H1 (cell line): ENCODE data around the gene ABI1. TPM values are rescaled to one million over a fixed set of nuclear protein-coding genes. Genes with fewer than 3 reads are reported as not detected.

Experiments
- CTCF ChIA-PET: fragments of 300-600 bp; sonication (Branson Sonifier 250); formaldehyde crosslinking; loops from one replicate; lab custom pipeline; 2021; ENCODE audit not compliant: partially characterized antibody; lab: Charles Lee
- POLR2A ChIA-PET: fragments of 300-600 bp; sonication (Branson Sonifier 250); formaldehyde crosslinking; loops from one replicate; lab custom pipeline; 2021; ENCODE audit warnings: inconsistent platforms; ENCODE audit not compliant: partially characterized antibody; lab: Charles Lee
- DNase-seq, 2 experiments: peaks; one replicate each; pipeline versions ENCODE4 v3.0.0 to v3.0.0-alpha.2; 2010 to 2022; ENCODE audit warnings: low spot score in 2 of 2, low read depth in 1 of 2, mixed read lengths in 1 of 2
- FAIRE-seq: peaks from 2 replicates; lab custom pipeline; 2011; peaks lifted over from hg19 to GRCh38; lab: Jason Lieb, UNC
- H2AFZ ChIP-seq: 2 replicates; pipeline ENCODE4 v1.8.1; 2012; ENCODE audit warnings: low read length, inconsistent platforms
- H2AK5ac ChIP-seq: 2 replicates; pipeline ENCODE4 v1.6.1; 2013; ENCODE audit warnings: low read depth, low read length
- H2BK120ac ChIP-seq: replicated peaks from 2 replicates; pipeline ENCODE3; 2013; ENCODE audit warnings: low read depth, low read length, inconsistent platforms
- H2BK12ac ChIP-seq: 2 replicates; pipeline ENCODE4 v1.6.1; 2013; ENCODE audit warnings: low read depth, low read length
- H2BK15ac ChIP-seq: 2 replicates; pipeline ENCODE4 v1.6.1; 2013; ENCODE audit warnings: low read length
- H2BK20ac ChIP-seq: 2 replicates; pipeline ENCODE4 v1.6.1; 2013; ENCODE audit warnings: low read length
- H2BK5ac ChIP-seq: 2 replicates; pipeline ENCODE4 v1.6.1; 2013; ENCODE audit warnings: low read depth, low read length
- H3K14ac ChIP-seq: 2 replicates; pipeline ENCODE4 v1.6.1; 2013; ENCODE audit warnings: inconsistent platforms; ENCODE audit not compliant: insufficient read length
- H3K18ac ChIP-seq: 2 replicates; pipeline ENCODE4 v1.6.1; 2013; ENCODE audit warnings: low read length; ENCODE audit errors: extremely low read depth
- H3K23ac ChIP-seq: 2 replicates; pipeline ENCODE4 v1.6.1; 2013; ENCODE audit warnings: inconsistent platforms; ENCODE audit not compliant: insufficient read length
- H3K23me2 ChIP-seq: 2 replicates; pipeline ENCODE4 v1.6.1; 2013; ENCODE audit warnings: low read depth, low read length
- H3K27ac ChIP-seq: 2 replicates; pipeline ENCODE4 v1.6.1; 2011; ENCODE audit warnings: low read depth, low read length, inconsistent platforms
- H3K27me3 ChIP-seq, 4 experiments: replicated peaks in 1 of 4; 1 replicate in 1 of 4; 2 replicates in 3 of 4; pipeline versions ENCODE4 v1.6.1 to v1.8.1; 2011 to 2013; ENCODE audit warnings: low read length in 3 of 4, mild to moderate bottlenecking in 3 of 4, inconsistent platforms in 2 of 4, mixed read lengths in 2 of 4, moderate library complexity in 1 of 4; ENCODE audit not compliant: control insufficient read depth in 3 of 4, insufficient read depth in 3 of 4; ENCODE audit errors: extremely low read depth in 1 of 4
- H3K36me3 ChIP-seq, 4 experiments: 2 replicates each; pipeline versions ENCODE4 v1.6.1 to v1.8.1; 2011 to 2013; ENCODE audit warnings: mild to moderate bottlenecking in 4 of 4, low read length in 3 of 4, moderate library complexity in 2 of 4, control low read depth in 1 of 4, inconsistent platforms in 1 of 4; ENCODE audit not compliant: insufficient read depth in 4 of 4, control insufficient read depth in 2 of 4
- H3K4ac ChIP-seq: replicated peaks from 2 replicates; pipeline ENCODE3; 2013; ENCODE audit warnings: low read length, low read depth, mixed read lengths, inconsistent platforms; ENCODE audit not compliant: insufficient read length
- H3K4me1 ChIP-seq, 4 experiments: replicated peaks in 1 of 4; 1 replicate in 1 of 4; 2 replicates in 3 of 4; pipeline versions ENCODE4 v1.6.1 to v1.8.1; 2011 to 2013; ENCODE audit warnings: low read length in 3 of 4, inconsistent platforms in 2 of 4, mixed read lengths in 1 of 4; ENCODE audit not compliant: insufficient read depth in 4 of 4, control insufficient read depth in 3 of 4
- H3K4me2 ChIP-seq, 2 experiments: 2 replicates each; pipeline versions ENCODE4 v1.6.1 to v1.8.1; 2011 to 2013; ENCODE audit warnings: low read depth in 2 of 2, low read length in 2 of 2, control low read depth in 1 of 2, inconsistent platforms in 1 of 2, mild to moderate bottlenecking in 1 of 2; ENCODE audit not compliant: insufficient read depth in 1 of 2
- H3K4me3 ChIP-seq, 4 experiments: fragments of 200-600, 300-600 bp in 1 of 4; sonication (generic), shearing (Covaris generic), sonication (Bioruptor Twin) in 1 of 4; 2 replicates each; pipeline versions ENCODE4 v1.5.1 to v1.8.1; 2011 to 2016; ENCODE audit warnings: low read length in 4 of 4, low read depth in 3 of 4, control low read depth in 2 of 4, inconsistent platforms in 2 of 4, mild to moderate bottlenecking in 2 of 4, mixed read lengths in 1 of 4, moderate library complexity in 1 of 4; ENCODE audit not compliant: insufficient read depth in 2 of 4; ENCODE audit errors: extremely low read depth in 1 of 4
- H3K56ac ChIP-seq: replicated peaks from 2 replicates; pipeline ENCODE3; 2013; ENCODE audit warnings: low read depth, mild to moderate bottlenecking, mixed read lengths, low read length, inconsistent platforms; ENCODE audit not compliant: insufficient read length
- H3K79me1 ChIP-seq: 2 replicates; pipeline ENCODE4 v1.6.1; 2013; ENCODE audit warnings: low read depth, low read length, control low read depth
- H3K79me2 ChIP-seq, 2 experiments: 2 replicates each; pipeline versions ENCODE4 v1.6.1 to v1.8.1; 2012 to 2013; ENCODE audit warnings: low read length in 2 of 2, mild to moderate bottlenecking in 2 of 2, inconsistent platforms in 1 of 2; ENCODE audit not compliant: insufficient read depth in 2 of 2, control insufficient read depth in 1 of 2
- H3K9ac ChIP-seq, 4 experiments: replicated peaks in 1 of 4; 1 replicate in 1 of 4; 2 replicates in 3 of 4; pipeline versions ENCODE4 v1.6.1 to v1.8.1; 2011 to 2013; ENCODE audit warnings: low read depth in 3 of 4, low read length in 3 of 4, control low read depth in 2 of 4, mild to moderate bottlenecking in 2 of 4, moderate library complexity in 2 of 4, inconsistent platforms in 1 of 4; ENCODE audit errors: extremely low read depth in 1 of 4
- H3K9me3 ChIP-seq, 2 experiments: 2 replicates each; pipeline versions ENCODE4 v1.6.1 to v1.8.1; 2012 to 2013; ENCODE audit warnings: mild to moderate bottlenecking in 2 of 2, moderate library complexity in 2 of 2, control low read depth in 1 of 2, inconsistent platforms in 1 of 2, low read depth in 1 of 2, low read length in 1 of 2, mixed read lengths in 1 of 2; ENCODE audit not compliant: insufficient read depth in 2 of 2
- H4K20me1 ChIP-seq, 2 experiments: replicated peaks in 1 of 2; 2 replicates each; pipeline versions ENCODE3 to v1.8.1; 2011 to 2013; ENCODE audit warnings: inconsistent platforms in 2 of 2, low read length in 2 of 2, mild to moderate bottlenecking in 1 of 2; ENCODE audit not compliant: insufficient read depth in 2 of 2, control insufficient read depth in 1 of 2
- H4K5ac ChIP-seq: 2 replicates; pipeline ENCODE4 v1.6.1; 2013; ENCODE audit warnings: low read length, low read depth, mixed read lengths, inconsistent platforms; ENCODE audit not compliant: insufficient read length
- H4K8ac ChIP-seq: 2 replicates; pipeline ENCODE4 v1.8.0; 2013; ENCODE audit warnings: mild to moderate bottlenecking, moderate library complexity, low read length, inconsistent platforms; ENCODE audit not compliant: insufficient read depth; ENCODE audit errors: extremely low read depth
- H4K91ac ChIP-seq: replicated peaks from 2 replicates; pipeline ENCODE3; 2013; ENCODE audit warnings: low read length, mixed read lengths, inconsistent platforms; ENCODE audit not compliant: insufficient read length
- BACH1 ChIP-seq: IDR thresholded peaks from 2 replicates; pipeline ENCODE4 v1.6.1; 2012; ENCODE audit warnings: low read length, improper control_type of control experiment
- BRCA1 ChIP-seq: IDR thresholded peaks from 2 replicates; pipeline ENCODE4 v1.6.1; 2012; ENCODE audit warnings: low read depth, low read length, improper control_type of control experiment
- CHD1 ChIP-seq: IDR thresholded peaks from 2 replicates; pipeline ENCODE4 v1.6.1; 2012; ENCODE audit warnings: low read depth, low read length, improper control_type of control experiment
- CTBP2 ChIP-seq: IDR thresholded peaks from 2 replicates; pipeline ENCODE4 v1.7.0; 2011; ENCODE audit warnings: borderline replicate concordance, mild to moderate bottlenecking, moderate library complexity, mixed read lengths, low read length; ENCODE audit not compliant: insufficient read depth, insufficient read length
- EGR1 ChIP-seq: IDR thresholded peaks from 2 replicates; pipeline ENCODE4 v1.6.1; 2011; ENCODE audit warnings: low read depth, low read length, borderline replicate concordance
- GTF2F1 ChIP-seq: IDR thresholded peaks from 2 replicates; pipeline ENCODE4 v1.6.1; 2012; ENCODE audit warnings: low read depth, low read length, improper control_type of control experiment, borderline replicate concordance
- KDM5A ChIP-seq: fragments of 200-600 bp; IDR thresholded peaks from 2 replicates; pipeline ENCODE4 v1.7.1; 2012; ENCODE audit warnings: mild to moderate bottlenecking, low read length, inconsistent platforms, mixed read lengths
- RAD21 ChIP-seq, 2 experiments: IDR thresholded peaks in 1 of 2; conservative IDR thresholded peaks in 1 of 2; 2 replicates each; pipeline ENCODE4 v1.6.1; 2011; ENCODE audit warnings: low read depth in 2 of 2, low read length in 2 of 2, improper control_type of control experiment in 1 of 2, inconsistent platforms in 1 of 2, mild to moderate bottlenecking in 1 of 2, moderate library complexity in 1 of 2
- RFX5 ChIP-seq: IDR thresholded peaks from 2 replicates; pipeline ENCODE4 v1.6.1; 2011; ENCODE audit warnings: low read depth, low read length, improper control_type of control experiment, borderline replicate concordance
- SRF ChIP-seq: IDR thresholded peaks from 2 replicates; pipeline ENCODE4 v1.6.1; 2011; ENCODE audit warnings: mild to moderate bottlenecking, low read depth, low read length, moderate library complexity
- TAF7 ChIP-seq: optimal IDR thresholded peaks from 2 replicates; pipeline ENCODE3; 2011; ENCODE audit warnings: low read depth, mild to moderate bottlenecking, inconsistent platforms, low read length, moderate library complexity, borderline replicate concordance
- TBP ChIP-seq: IDR thresholded peaks from 2 replicates; pipeline ENCODE4 v1.6.1; 2011; ENCODE audit warnings: low read depth, low read length, improper control_type of control experiment
- TEAD4 ChIP-seq: IDR thresholded peaks from 2 replicates; pipeline ENCODE4 v1.6.1; 2012; ENCODE audit warnings: low read depth, low read length, inconsistent platforms, mixed read lengths
- WGBS, 2 experiments: shearing (Covaris generic) in 1 of 2; methylation state at CpG; one replicate each; pipeline versions ENCODE4 v1.1.6 to v1.1.7; 2013 to 2015; ENCODE audit warnings: low lambda C conversion rate in 2 of 2, mixed read lengths in 2 of 2, inconsistent platforms in 1 of 2, low coverage in 1 of 2, missing lambda C conversion rate in 1 of 2; ENCODE audit not compliant: insufficient replicate concordance in 2 of 2, insufficient coverage in 1 of 2, insufficient read length in 1 of 2; ENCODE audit errors: extremely low coverage in 1 of 2, missing lambda C conversion rate in 1 of 2; 5-methylcytosine and 5-hydroxymethylcytosine counted together
- polyA plus RNA-seq, 7 experiments: library from polyadenylated mRNA; depleted of rRNA in 3 of 7; stranded (reverse) in 5 of 7; unstranded in 2 of 7; fragments of >200 nt in 5 of 7; fragments of 200-250 nt in 2 of 7; gene quantifications; 1 replicate in 5 of 7; 2 replicates in 1 of 7; 4 replicates in 1 of 7; pipeline versions ENCODE4 v1.2.1 to v1.2.3, GENCODE V29; 2011 to 2013; ENCODE audit warnings: missing spikeins in 2 of 7, mixed read lengths in 2 of 7
- total RNA-seq: library from RNA; stranded (reverse); fragmentation: NEBNext Ultra II Directional; extraction: Animal tissue kit (Norgen Biotek cat#: 25700); gene quantifications from 2 replicates; pipeline ENCODE4 v1.2.1, GENCODE V29; 2021
- TF ChIP-seq, protein P1 (sequence below): IDR thresholded peaks from 2 replicates; pipeline ENCODE4 v1.6.1; 2012; ENCODE audit warnings: inconsistent platforms

Gene ABI1
- total and polyA plus RNA-seq, 2 of the 8 experiments (the other 6 are each of a cell fraction or from before 2014, with no cell fraction given), result 35.4 to 37.0 TPM

DNA sequence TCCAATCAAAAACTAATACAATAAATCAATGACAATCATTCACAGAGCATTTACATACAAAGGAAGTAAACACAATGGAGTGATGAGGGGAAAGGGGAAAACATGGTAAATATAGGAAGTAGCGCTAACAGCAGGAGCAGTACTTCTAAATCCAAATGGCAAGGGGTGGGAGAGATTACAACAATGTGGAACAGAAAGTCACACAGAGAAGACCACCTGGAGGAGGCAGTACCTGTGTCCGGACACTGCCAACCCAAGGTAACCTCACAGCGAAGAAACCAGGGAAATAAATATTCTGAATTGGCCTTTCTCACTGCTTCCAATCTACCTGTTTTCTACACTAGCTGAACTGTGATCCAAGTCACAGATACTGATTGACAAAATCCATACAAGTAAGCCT, 58.2 kb downstream of the ABI1 start:
- H3K56ac ChIP-seq, result no peak overlapping the region
- no peak overlapping the region; the same call in 1 of the 2 replicates for H2AK5ac ChIP-seq
- POLR2A ChIA-PET, result no interaction called here
- CTCF ChIA-PET, result interaction anchor here (0.7 kb wide), 1 partner anchor 77 kb away, joined by 3 read pairs; no protein-coding TSS in a partner anchor
- peaks cover 2 to 3% of the 10 kb centered on the region in 2 experiments for H4K20me1 ChIP-seq
- H2BK20ac ChIP-seq, result no peak overlapping the region
- no peak overlapping the region for H4K91ac ChIP-seq
- no peak overlapping the region for H4K5ac ChIP-seq
- H2BK15ac ChIP-seq, result 0 out of 2 replicates have a peak overlapping the region, but pooled peaks have one; percentile 1
- H3K27me3 ChIP-seq, result no peaks in the 10 kb centered on the region
- H3K79me2 ChIP-seq, result peaks cover 0 to 80% of the 10 kb centered on the region in 2 experiments; a peak in 3 of 4 replicates
- DNase-seq (no peak), FAIRE-seq (peak; percentile 7)
- no peaks in the 10 kb centered on the region; a peak in 1 of 4 replicates for H3K9me3 ChIP-seq
- H3K23ac ChIP-seq, result no peak overlapping the region
- no peak overlapping the region; a peak in 2 of 7 replicates for H3K9ac ChIP-seq
- H3K14ac ChIP-seq, result no peak overlapping the region
- no peak overlapping the region for H3K27ac ChIP-seq
- no peak overlapping the region for H4K8ac ChIP-seq
- H3K4me3 ChIP-seq, result no peak overlapping the region
- H2BK12ac ChIP-seq, result no peak overlapping the region
- no peak overlapping the region for H2BK5ac ChIP-seq
- H3K79me1 ChIP-seq, result peaks cover 2% of the 10 kb centered on the region; the same call in 1 of the 2 replicates
- H3K36me3 ChIP-seq, result no peaks in the 10 kb centered on the region
- peaks cover 2 to 12% (median 7%) of the 10 kb centered on the region in 4 experiments; a peak in 5 of 7 replicates for H3K4me1 ChIP-seq
- no peak overlapping the region for H3K4me2 ChIP-seq
- H2BK120ac ChIP-seq, result no peak overlapping the region
- H2AFZ ChIP-seq, result no peak overlapping the region
- no peak overlapping the region for H3K4ac ChIP-seq
- H3K18ac ChIP-seq, result no peak overlapping the region
- 82% methylated on average over 3 of the region's 3 CpGs; no CpG with 5 or more reads in 1 of the 2 experiments for WGBS, 2 experiments
- H3K23me2 ChIP-seq, result no peaks in the 10 kb centered on the region
- no peak for TF ChIP-seq CTBP2
- no peak for TF ChIP-seq RFX5
- no peak for TF ChIP-seq TAF7
- no peak for TF ChIP-seq RAD21 (IDR thresholded peaks at IDR 0.05 in 1 of 2, conservative IDR thresholded peaks at IDR 0.05 in 1 of 2; ENCODE audit: low read depth in 2 of 2, low read length in 2 of 2)
- TF ChIP-seq EGR1, result no peak
- TF ChIP-seq GTF2F1, result no peak
- TF ChIP-seq SRF, result no peak
- TF ChIP-seq BACH1, result no peak
- TF ChIP-seq BRCA1, result no peak
- no peak for TF ChIP-seq TEAD4
- no peak for TF ChIP-seq TBP
- no peak for TF ChIP-seq CHD1
- TF ChIP-seq, protein P1, sequence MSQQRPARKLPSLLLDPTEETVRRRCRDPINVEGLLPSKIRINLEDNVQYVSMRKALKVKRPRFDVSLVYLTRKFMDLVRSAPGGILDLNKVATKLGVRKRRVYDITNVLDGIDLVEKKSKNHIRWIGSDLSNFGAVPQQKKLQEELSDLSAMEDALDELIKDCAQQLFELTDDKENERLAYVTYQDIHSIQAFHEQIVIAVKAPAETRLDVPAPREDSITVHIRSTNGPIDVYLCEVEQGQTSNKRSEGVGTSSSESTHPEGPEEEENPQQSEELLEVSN, result no peak
- TF ChIP-seq KDM5A, result no peak
